Myocyte (in vitro differentiated cells): Measurements from ENCODE around the gene IFTAP. TPM values are rescaled to one million over a fixed set of nuclear protein-coding genes. Genes with fewer than 3 reads are reported as not detected.

ENCODE experiments used
- DNase-seq: peaks from one replicate; pipeline ENCODE4 v3.0.0-alpha.2; 2012; ENCODE audit warnings: low read depth
- total RNA-seq: library from RNA; depleted of rRNA; stranded (reverse); fragments of >200 nt; gene quantifications from 2 replicates; pipeline ENCODE4 v1.2.3, GENCODE V29; 2014

The IFTAP gene
- total RNA-seq, 1 donor from 2014 or later, result 45.1 TPM

- DNase-seq, result no peak
These were observed 2.6 kb downstream of the IFTAP start for GRCh38 chr11:36596880-36597279.

- DNase-seq, result no peak
These were observed 3.7 kb downstream of the IFTAP start, which contains the start of gene RAG2 for GRCh38 chr11:36598051-36598450. TSS of gene RAG2 (minus strand) at chr11:36598236. CDS start at chr11:36594168, 4,068 bp downstream.

GRCh38 chr11:36600180-36600579 lies 5.9 kb downstream of the IFTAP start:
- no peak for DNase-seq

DNA sequence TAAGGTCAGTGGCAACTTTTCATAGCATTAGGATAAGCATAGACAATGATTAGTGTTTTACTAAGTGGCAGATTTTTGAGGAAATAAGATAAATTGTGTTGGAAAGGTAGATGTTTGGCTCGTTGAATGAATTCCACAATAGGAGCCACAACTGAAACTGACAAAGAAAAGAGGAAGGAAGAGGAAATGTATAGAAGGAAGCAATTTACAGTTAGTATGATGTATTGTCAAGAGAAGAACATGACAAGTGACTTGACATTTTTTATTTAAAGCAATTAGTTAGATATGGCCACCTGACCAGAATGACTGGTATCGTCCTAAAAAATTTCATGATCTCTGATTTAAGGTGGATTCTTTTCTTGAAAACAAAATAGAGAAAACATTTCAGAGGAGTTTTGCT lies 6.9 kb downstream of the IFTAP start:
- DNase-seq, result no peak

GRCh38 chr11:36602135-36602534 lies 7.8 kb downstream of the IFTAP start:
- DNase-seq, result no peak

GRCh38 chr11:36605221-36606216 lies 11.2 kb downstream of the IFTAP start:
- no peak for DNase-seq

DNA sequence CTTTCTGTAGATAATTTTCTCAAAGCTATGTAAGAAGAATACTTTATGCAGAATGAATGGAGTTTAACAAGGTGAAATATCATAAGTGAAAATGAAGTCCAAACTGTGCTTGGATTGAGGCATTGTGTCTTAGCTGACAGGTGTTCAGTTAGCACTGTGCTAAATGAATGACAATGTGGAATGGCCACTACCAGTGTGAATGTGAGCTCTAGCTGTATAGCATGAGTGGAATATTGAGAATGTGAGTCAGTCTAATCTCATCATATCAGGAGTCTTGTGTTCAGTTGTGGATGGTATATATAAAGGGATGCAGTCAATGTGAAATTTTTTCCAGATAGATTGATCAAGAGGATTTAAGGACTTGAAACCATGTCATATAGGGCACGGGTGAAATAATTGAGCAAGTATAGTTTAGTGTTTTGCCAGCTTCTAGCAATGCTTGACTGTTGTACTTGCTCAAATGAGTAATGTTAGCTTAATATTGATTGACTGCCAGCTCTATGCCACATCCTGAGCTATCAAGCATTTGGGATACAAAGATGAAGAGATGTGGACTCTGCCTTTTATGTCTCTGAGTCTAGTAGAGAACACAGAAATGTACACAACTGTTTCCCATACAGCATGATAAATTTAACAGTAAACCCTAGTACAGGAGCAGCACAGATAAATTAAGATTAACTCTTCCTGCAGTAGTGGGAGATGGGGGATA lies 14.3 kb downstream of the IFTAP start:
- DNase-seq, result peak; percentile 25

DNA sequence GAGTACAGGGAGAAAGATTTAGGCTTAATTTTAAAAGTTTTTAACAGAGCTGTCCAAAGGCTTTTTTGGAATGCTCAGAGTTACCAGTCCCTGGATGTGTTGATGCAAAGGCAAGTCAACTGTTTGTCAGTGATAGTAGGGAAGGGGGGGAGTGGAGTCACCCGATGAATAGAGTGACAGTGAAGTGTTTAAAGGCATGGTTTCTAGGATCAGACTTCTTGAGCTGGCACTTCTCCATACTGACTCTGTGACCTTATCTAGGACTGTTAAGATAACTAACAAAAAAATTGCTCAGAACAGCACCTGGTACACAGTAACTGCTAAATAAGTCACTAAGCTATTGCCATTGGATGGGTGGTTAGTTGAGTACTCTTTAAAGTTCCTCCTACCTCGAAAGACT lies 15.1 kb downstream of the IFTAP start:
- no peak for DNase-seq

- DNase-seq, result no peak
These were observed 21.5 kb downstream of the IFTAP start for GRCh38 chr11:36615826-36616225.

DNA sequence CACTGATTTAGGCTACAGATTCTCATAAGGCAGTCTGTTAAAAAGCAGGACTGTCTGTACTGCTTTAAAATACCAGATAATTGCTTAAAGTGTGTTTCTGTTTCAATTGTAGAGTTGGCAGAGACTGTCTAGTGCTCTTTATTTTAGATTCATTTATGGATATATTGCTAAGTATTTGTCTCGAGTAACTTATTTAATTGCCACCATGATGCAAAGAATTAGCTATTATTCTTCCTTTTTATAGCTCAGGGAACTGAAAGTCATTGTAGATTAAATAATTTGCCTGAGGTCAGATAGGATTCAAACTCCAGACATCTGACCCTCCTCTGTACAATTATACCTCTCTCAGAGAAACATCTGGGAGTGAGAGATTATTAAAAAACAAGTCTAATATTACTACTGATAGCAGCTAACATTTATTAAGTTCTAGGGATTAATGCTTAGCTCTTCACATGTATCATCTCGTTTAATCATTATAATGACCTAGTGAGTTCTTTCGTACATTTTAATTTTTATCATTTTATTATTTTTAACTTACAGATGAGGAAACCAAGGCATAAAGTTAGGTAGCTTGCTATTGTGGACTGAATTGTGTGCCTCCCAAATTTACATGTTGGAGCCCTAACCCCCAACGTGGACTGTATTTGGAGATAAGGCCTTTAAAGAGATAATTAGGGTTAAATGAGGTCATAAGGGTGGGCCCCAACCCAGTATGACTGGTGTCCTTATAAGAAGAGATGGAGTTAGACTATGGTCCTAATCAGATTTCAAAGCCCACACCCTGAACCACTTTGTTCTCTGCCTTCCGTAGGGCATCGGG lies 23.5 kb downstream of the IFTAP start:
- DNase-seq, result no peak

- DNase-seq, result no peak
These were observed 24.2 kb downstream of the IFTAP start for GRCh38 chr11:36618363-36619047.

DNA sequence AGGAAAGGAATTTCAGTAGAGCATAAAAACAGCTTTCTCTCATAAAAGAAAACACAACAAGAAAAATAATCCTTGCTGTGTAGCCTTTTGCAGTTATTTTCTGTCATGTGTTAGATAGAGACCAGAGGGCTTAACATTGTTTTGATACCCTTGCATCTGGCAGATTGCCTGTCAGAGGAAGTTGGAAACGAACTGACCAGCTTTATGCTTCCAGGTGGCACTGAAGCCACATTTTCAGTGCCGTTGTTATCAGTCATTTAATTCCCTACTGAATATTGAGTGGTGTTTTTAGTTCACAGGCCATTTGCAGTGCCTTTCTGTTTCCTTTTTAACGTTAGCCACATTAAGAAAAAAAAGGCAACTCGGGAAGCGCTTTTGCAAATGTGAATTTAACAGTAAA lies 25.2 kb downstream of the IFTAP start:
- DNase-seq, result peak; percentile 54

- no peak for DNase-seq
These were observed 25.9 kb downstream of the IFTAP start for GRCh38 chr11:36620246-36620645.

- peak; percentile 42 for DNase-seq
These were observed 28.3 kb downstream of the IFTAP start for GRCh38 chr11:36622431-36623136.

GRCh38 chr11:36623494-36623893 lies 29.2 kb downstream of the IFTAP start:
- no peak for DNase-seq

DNA sequence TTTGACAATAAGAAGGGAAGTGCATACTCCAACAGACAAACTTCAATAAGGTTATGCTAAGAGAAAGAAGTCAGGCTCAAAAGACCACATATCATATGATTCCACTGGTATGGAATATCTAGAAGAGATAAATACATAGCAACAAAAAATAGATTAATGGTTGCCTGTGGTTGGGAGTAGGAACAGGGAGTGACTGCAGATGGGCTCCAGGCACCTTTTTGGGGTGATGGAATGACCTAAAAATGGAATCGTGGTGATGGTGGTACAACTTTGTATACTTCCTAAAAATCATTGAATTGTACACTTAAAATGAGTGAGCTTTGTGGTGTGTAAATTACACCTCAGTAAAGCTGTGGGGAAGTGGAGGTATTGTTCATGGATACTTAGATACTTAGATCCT lies 32.7 kb downstream of the IFTAP start:
- DNase-seq, result peak; percentile 56

GRCh38 chr11:36627471-36627870 lies 33.2 kb downstream of the IFTAP start:
- DNase-seq, result peak; percentile 86

- DNase-seq, result no peak
These were observed 33.8 kb downstream of the IFTAP start for GRCh38 chr11:36628141-36628540.

DNA sequence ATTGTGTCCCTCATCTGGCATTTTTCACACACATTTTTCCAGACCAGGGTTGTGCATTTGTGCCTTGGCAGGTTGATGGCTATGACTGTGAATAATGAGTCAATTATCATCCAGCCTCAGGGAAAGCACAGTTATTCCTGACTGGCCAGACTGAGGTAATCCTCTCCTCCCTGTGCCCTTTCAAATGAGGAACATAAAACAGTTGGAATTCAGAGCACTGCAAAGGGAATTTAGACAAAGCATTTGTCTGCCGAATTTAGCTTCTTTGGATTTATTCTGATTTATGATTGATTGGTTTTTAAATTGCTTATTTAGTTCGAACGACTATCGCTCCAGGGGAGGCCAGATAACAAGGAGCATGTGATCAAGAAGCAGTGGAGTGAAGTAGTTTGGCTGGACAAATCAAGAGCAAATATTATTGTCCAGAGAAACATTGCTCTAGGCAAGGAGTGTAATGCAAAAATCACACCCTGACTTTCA lies 34.5 kb downstream of the IFTAP start:
- DNase-seq, result no peak

GRCh38 chr11:36631774-36632173 lies 37.5 kb downstream of the IFTAP start:
- no peak for DNase-seq
